HepG2 (cell line): ENCODE measurements around the gene RTKN2. TPM values are rescaled to one million over a fixed set of nuclear protein-coding genes. Genes with fewer than 3 reads are reported as not detected.

ENCODE experiments used
- ELF1 ChIP-seq: sonication (generic); formaldehyde crosslinking; IDR thresholded peaks from 2 replicates; pipeline ENCODE4 v1.4.0; 2020; ENCODE audit warnings: missing genetic modification reagents
- ERF ChIP-seq: IDR thresholded peaks from 2 replicates; pipeline ENCODE4 v1.6.1; 2018; ENCODE audit warnings: missing biosample characterization, missing genetic modification reagents
- FOXP1 ChIP-seq, 2 experiments: fragments of 450-650 bp in 1 of 2; IDR thresholded peaks; 2 replicates each; pipeline ENCODE4 v1.6.1; 2017 to 2018; ENCODE audit warnings: antibody characterized with exemption in 1 of 2
- HOXA3 ChIP-seq: sonication (generic); formaldehyde crosslinking; IDR thresholded peaks from 2 replicates; pipeline ENCODE4 v1.5.0; 2020; ENCODE audit warnings: missing genetic modification reagents
- HOXA7 ChIP-seq: sonication (generic); formaldehyde crosslinking; IDR thresholded peaks from 2 replicates; pipeline ENCODE4 v1.8.1; 2022; ENCODE audit warnings: mild to moderate bottlenecking, missing genetic modification reagents, moderate library complexity
- ISX ChIP-seq: sonication (generic); formaldehyde crosslinking; conservative IDR thresholded peaks from 2 replicates; pipeline ENCODE4 v1.5.0; 2020; ENCODE audit warnings: missing genetic modification reagents
- KDM1A ChIP-seq: IDR thresholded peaks from 2 replicates; pipeline ENCODE4 v1.6.1; 2016; ENCODE audit warnings: missing compliant biosample characterization
- NFYC ChIP-seq: IDR thresholded peaks from 2 replicates; pipeline ENCODE4 v1.6.1; 2016; ENCODE audit warnings: missing genetic modification reagents, missing compliant biosample characterization
- NKX3-1 ChIP-seq: sonication (generic); formaldehyde crosslinking; IDR thresholded peaks from 2 replicates; pipeline ENCODE4 v1.5.0; 2020; ENCODE audit warnings: missing genetic modification reagents
- PAX8 ChIP-seq: sonication (generic); formaldehyde crosslinking; IDR thresholded peaks from 2 replicates; pipeline ENCODE4 v1.8.0; 2022; ENCODE audit warnings: mild to moderate bottlenecking, missing genetic modification reagents, borderline replicate concordance
- RERE ChIP-seq: IDR thresholded peaks from 2 replicates; pipeline ENCODE4 v1.6.1; 2016; ENCODE audit warnings: low read depth, missing genetic modification reagents, missing compliant biosample characterization
- SSRP1 ChIP-seq: IDR thresholded peaks from 2 replicates; pipeline ENCODE4 v1.6.1; 2016; ENCODE audit warnings: control low read depth
- TIGD3 ChIP-seq: sonication (generic); formaldehyde crosslinking; IDR thresholded peaks from 2 replicates; pipeline ENCODE4 v1.5.1; 2020; ENCODE audit warnings: mild to moderate bottlenecking, missing genetic modification reagents, borderline replicate concordance
- ZNF382 ChIP-seq: sonication (generic); formaldehyde crosslinking; IDR thresholded peaks from 2 replicates; pipeline ENCODE4 v1.5.0; 2020; ENCODE audit warnings: missing genetic modification reagents, mild to moderate bottlenecking, borderline replicate concordance
- ZNF589 ChIP-seq: sonication (generic); formaldehyde crosslinking; conservative IDR thresholded peaks from 2 replicates; pipeline ENCODE4 v1.8.0; 2022; ENCODE audit warnings: mild to moderate bottlenecking, moderate library complexity, missing genetic modification reagents
- ZNF644 ChIP-seq: IDR thresholded peaks from 2 replicates; pipeline ENCODE4 v1.6.1; 2016; ENCODE audit warnings: low read depth
- ZNF768 ChIP-seq: sonication (generic); formaldehyde crosslinking; IDR thresholded peaks from 2 replicates; pipeline ENCODE4 v1.4.0; 2020; ENCODE audit warnings: missing genetic modification reagents
- ZNF816 ChIP-seq: sonication (generic); formaldehyde crosslinking; IDR thresholded peaks from 2 replicates; pipeline ENCODE4 v1.8.0; 2022; ENCODE audit warnings: missing genetic modification reagents, mild to moderate bottlenecking, borderline replicate concordance
- ZSCAN21 ChIP-seq: sonication (generic); formaldehyde crosslinking; IDR thresholded peaks from 2 replicates; pipeline ENCODE4 v1.8.0; 2022; ENCODE audit warnings: mild to moderate bottlenecking, missing genetic modification reagents, moderate library complexity, borderline replicate concordance
- polyA plus RNA-seq, 8 experiments: library from polyadenylated mRNA; depleted of rRNA in 3 of 8; stranded (reverse) in 7 of 8; unstranded in 1 of 8; fragments of >200 nt; fragmentation: Illumina TruSeq in 4 of 8; extraction: Trizol in 4 of 8; gene quantifications; 2 replicates each; pipeline versions ENCODE4 v1.2.1 to v1.2.3, GENCODE V29; 2011 to 2016; ENCODE audit warnings: low read depth in 4 of 8, missing spikeins in 1 of 8, mixed read lengths in 1 of 8; ENCODE audit not compliant: insufficient read depth in 1 of 8
- total RNA-seq, 5 experiments: library from RNA; depleted of rRNA; stranded (reverse); fragments of >200 nt; fragmentation: Illumina TruSeq; extraction: Trizol; gene quantifications; 2 replicates each; pipeline ENCODE4 v1.2.3, GENCODE V29; 2016; ENCODE audit warnings: low read depth in 1 of 5
- TF ChIP-seq, protein P1 (sequence below): sonication (generic); formaldehyde crosslinking; IDR thresholded peaks from 2 replicates; pipeline ENCODE4 v1.9.0; 2021; ENCODE audit warnings: missing genetic modification reagents, mild to moderate bottlenecking, borderline replicate concordance
- TF ChIP-seq, protein P2 (sequence below): sonication (generic); formaldehyde crosslinking; IDR thresholded peaks from 2 replicates; pipeline ENCODE4 v1.5.0; 2020; ENCODE audit warnings: mild to moderate bottlenecking, low read depth, missing genetic modification reagents, borderline replicate concordance

The RTKN2 gene
- total and polyA plus RNA-seq, 2 of the 13 experiments (the other 11 are each of a cell fraction or from before 2014, with no cell fraction given) = 2.2 to 7.0 TPM

DNA sequence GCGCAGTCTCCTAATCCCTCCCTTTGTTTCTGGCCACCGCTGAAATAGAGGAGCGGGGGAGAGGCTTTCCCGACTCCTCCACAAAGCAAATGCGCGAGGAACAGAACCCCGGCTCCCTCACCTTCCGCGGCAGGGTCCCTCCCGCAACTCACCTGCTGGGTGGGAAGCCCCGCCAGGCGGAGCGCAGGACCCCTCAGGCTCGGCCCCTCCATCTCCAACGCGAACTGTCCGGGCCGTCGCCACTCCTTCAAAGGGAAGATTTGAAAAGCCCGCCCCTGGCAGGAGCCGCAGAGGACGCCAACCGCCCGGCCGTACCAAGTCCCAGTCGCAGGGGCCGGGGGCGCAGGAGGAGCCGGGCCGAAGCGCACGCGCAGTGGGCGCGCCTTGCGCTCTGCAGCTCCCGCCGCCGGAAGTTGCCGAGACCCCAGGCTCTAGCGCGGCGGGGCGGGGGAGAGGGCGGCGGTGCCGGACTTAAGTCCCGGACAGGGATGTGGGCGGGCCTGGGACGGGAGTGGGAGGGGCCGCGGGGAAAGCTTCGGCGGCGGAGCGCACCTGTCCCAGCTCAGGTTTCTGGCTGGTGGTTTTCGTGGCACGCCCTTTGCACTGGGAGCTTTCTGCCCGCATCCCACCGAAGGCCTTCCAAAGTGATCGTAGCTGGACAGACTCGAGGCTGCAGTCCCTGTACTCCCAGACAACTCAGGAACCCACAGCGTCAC, at the start of gene RTKN2 (continued):
- TF ChIP-seq, protein P1, sequence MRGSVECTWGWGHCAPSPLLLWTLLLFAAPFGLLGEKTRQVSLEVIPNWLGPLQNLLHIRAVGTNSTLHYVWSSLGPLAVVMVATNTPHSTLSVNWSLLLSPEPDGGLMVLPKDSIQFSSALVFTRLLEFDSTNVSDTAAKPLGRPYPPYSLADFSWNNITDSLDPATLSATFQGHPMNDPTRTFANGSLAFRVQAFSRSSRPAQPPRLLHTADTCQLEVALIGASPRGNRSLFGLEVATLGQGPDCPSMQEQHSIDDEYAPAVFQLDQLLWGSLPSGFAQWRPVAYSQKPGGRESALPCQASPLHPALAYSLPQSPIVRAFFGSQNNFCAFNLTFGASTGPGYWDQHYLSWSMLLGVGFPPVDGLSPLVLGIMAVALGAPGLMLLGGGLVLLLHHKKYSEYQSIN (CRISPR knock-in tag) = no peak
- TF ChIP-seq ZNF382 (CRISPR knock-in tag) (no peak), ZNF589 (no peak), HOXA7 (CRISPR knock-in tag) (no peak), ELF1 (CRISPR knock-in tag) (peak; percentile 65; the same call in 1 of the 2 replicates), HOXA3 (CRISPR knock-in tag) (peak; percentile 84), TIGD3 (CRISPR knock-in tag) (no peak), ZSCAN21 (CRISPR knock-in tag) (peak; percentile 11; the same call in 1 of the 2 replicates), ISX (no peak), KDM1A (no peak), FOXP1 (IDR thresholded peaks at IDR 0.05) (no peak), FOXP1 (CRISPR knock-in tag; IDR thresholded peaks at IDR 0.05) (peak; percentile 9; the same call in 1 of the 2 replicates), NFYC (no peak), NKX3-1 (no peak), ERF (CRISPR knock-in tag) (peak; percentile 69), ZNF768 (CRISPR knock-in tag) (peak; percentile 43; the same call in 1 of the 2 replicates), ZNF644 (CRISPR knock-in tag) (no peak), RERE (CRISPR knock-in tag) (no peak), SSRP1 (CRISPR knock-in tag) (no peak), PAX8 (no peak), ZNF816 (CRISPR knock-in tag) (peak; percentile 80; the same call in 1 of the 2 replicates)
- TF ChIP-seq, protein P2, sequence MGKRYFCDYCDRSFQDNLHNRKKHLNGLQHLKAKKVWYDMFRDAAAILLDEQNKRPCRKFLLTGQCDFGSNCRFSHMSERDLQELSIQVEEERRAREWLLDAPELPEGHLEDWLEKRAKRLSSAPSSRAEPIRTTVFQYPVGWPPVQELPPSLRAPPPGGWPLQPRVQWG = no peak
